Adipocyte (in vitro differentiated cells): ENCODE data around the gene RGS3.

Source experiments
- DNase-seq: peaks from one replicate; pipeline ENCODE4 v3.0.0-alpha.2; 2015; ENCODE audit warnings: low read depth
- H3K27me3 ChIP-seq: replicated peaks from 2 replicates; pipeline ENCODE4 v1.7.0; 2013; ENCODE audit warnings: mild to moderate bottlenecking, low read length, moderate library complexity; ENCODE audit not compliant: control insufficient read depth, insufficient read depth
- H3K36me3 ChIP-seq: 2 replicates; pipeline ENCODE4 v1.7.0; 2013; ENCODE audit warnings: low read length, mild to moderate bottlenecking, moderate library complexity; ENCODE audit not compliant: control insufficient read depth, insufficient read depth, severe bottlenecking
- H3K4me1 ChIP-seq: 2 replicates; pipeline ENCODE4 v1.7.0; 2013; ENCODE audit warnings: mild to moderate bottlenecking, low read length, moderate library complexity; ENCODE audit not compliant: control insufficient read depth, insufficient read depth
- H3K4me3 ChIP-seq: 2 replicates; pipeline ENCODE4 v1.7.0; 2013; ENCODE audit warnings: mild to moderate bottlenecking, low read length, moderate library complexity
- H3K9ac ChIP-seq: 2 replicates; pipeline ENCODE4 v1.7.0; 2013; ENCODE audit warnings: mild to moderate bottlenecking, low read length, moderate library complexity
- H3K9me3 ChIP-seq: 2 replicates; pipeline ENCODE4 v1.7.0; 2013; ENCODE audit warnings: mild to moderate bottlenecking, low read length, moderate library complexity; ENCODE audit not compliant: control insufficient read depth

Gene RGS3

GRCh38 chr9:113503613-113504211, 40.2 kb downstream of the RGS3 start:
- no peak for DNase-seq
- Histone ChIP-seq H3K4me1 (peaks cover 14% of the 10 kb centered on the region), H3K27me3 (peaks cover 12% of the 10 kb centered on the region)

DNA sequence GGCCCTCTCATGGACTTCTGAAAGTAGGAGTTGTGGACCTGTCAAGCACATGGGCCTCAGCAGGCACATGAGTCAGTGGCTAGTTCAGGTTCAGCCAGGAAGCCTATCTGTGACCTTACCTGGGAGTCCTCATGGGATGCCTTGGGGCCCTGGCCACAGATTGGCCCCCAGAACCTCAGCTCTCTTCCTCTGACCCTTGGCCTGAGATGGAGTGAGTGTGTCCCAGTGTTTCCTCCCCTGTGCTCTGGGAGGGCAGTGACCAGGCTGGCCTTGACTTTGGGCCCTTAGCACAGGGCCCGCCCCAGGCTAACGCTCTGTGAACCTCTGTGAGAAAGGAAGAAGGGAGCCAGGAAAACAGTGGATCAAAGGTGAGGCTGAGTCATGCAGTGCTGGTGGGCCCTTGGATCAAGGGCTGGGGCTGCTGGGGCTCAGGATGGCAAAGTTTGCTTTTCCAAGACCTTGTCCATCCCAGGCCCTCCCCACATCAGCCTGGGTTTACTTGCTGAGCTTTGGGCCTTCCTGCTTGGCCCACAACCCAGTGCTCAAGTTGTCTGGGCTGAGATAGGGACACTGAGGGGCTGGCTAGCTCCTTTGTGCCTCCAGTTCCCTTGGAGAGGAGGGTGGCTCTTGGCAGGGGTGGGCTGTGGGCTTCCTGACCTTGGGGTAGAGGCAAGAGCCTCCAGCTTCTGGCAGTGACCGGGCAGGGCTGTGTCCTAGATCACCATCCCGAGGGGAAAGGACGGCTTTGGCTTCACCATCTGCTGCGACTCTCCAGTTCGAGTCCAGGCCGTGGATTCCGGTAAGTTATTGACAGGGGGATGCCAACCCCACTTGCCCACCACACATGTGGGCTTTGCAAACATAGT, 41.4 kb downstream of the RGS3 start:
- H3K36me3 ChIP-seq, result no peaks in the 10 kb centered on the region
- DNase-seq, result no peak
- H3K9me3 ChIP-seq, result no peaks in the 10 kb centered on the region
- no peak overlapping the region for H3K4me3 ChIP-seq
- H3K4me1 ChIP-seq, result peaks cover 14% of the 10 kb centered on the region
- H3K9ac ChIP-seq, result no peak overlapping the region
- peaks cover 12% of the 10 kb centered on the region for H3K27me3 ChIP-seq

More at GRCh38 chr9:113503613-113504211, 40.2 kb downstream of the RGS3 start:
- no peaks in the 10 kb centered on the region for H3K9me3 ChIP-seq
- H3K4me3 ChIP-seq, result no peak overlapping the region
- H3K36me3 ChIP-seq, result no peaks in the 10 kb centered on the region
- no peak overlapping the region for H3K9ac ChIP-seq

DNA sequence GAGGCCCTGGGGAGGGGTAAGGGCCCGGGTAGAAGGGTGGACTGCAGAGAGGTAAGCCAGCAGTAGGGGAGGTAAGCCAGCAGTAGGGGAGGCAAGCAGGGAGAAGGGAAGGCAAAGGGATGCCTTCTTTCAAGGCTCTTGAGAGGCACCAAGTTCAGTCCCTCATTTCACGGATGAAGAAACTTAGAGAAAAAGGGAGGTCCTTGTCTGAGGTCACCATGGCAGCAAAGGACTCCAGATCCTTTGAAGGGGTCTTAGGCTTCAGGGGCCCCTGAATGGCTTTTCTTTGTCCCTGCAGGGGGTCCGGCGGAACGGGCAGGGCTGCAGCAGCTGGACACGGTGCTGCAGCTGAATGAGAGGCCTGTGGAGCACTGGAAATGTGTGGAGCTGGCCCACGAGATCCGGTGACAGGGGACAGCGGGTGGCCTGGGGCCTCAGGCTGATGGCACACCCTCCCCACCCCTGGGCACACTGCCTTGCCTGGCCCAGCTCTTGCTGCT, 42.6 kb downstream of the RGS3 start:
- Histone ChIP-seq H3K27me3 (peaks cover 12% of the 10 kb centered on the region), H3K4me3 (no peak overlapping the region), H3K36me3 (no peaks in the 10 kb centered on the region), H3K9me3 (no peaks in the 10 kb centered on the region), H3K9ac (no peak overlapping the region), H3K4me1 (peaks cover 14% of the 10 kb centered on the region)
- DNase-seq, result no peak

GRCh38 chr9:113507256-113507655, 43.7 kb downstream of the RGS3 start:
- Histone ChIP-seq H3K9me3 (no peaks in the 10 kb centered on the region), H3K36me3 (no peaks in the 10 kb centered on the region), H3K4me3 (no peak overlapping the region), H3K4me1 (peaks cover 14% of the 10 kb centered on the region), H3K9ac (no peak overlapping the region), H3K27me3 (peaks cover 6% of the 10 kb centered on the region)
- DNase-seq, result no peak

GRCh38 chr9:113508111-113508749, 44.7 kb downstream of the RGS3 start:
- Histone ChIP-seq H3K4me1 (peaks cover 14% of the 10 kb centered on the region), H3K27me3 (no peaks in the 10 kb centered on the region), H3K36me3 (no peaks in the 10 kb centered on the region), H3K9ac (no peak overlapping the region), H3K9me3 (no peaks in the 10 kb centered on the region), H3K4me3 (no peak overlapping the region)
- DNase-seq, result peak; percentile 13

DNA sequence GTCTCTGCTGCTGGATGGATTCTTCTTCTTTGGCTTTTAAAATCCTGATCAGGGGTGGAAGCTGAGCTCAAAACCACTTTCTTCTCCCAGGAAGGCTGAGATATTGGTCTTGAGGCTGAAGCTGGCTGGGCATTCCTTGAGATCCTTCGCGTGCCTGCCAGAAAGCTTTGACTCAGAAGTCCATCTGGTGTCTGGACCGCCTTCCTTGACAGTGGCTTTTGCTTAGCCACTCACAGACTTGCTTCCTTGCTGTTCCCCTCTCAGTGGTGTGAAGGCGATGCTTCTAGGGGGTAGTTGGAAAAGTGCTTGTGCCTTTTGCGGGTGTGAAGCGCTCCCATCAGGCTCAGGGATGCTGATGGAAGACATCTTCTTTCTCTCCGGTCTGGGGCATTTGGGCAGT, 45.9 kb downstream of the RGS3 start:
- Histone ChIP-seq H3K4me1 (peaks cover 14% of the 10 kb centered on the region), H3K36me3 (no peaks in the 10 kb centered on the region), H3K4me3 (no peak overlapping the region), H3K27me3 (no peaks in the 10 kb centered on the region), H3K9ac (no peak overlapping the region), H3K9me3 (no peaks in the 10 kb centered on the region)
- DNase-seq, result peak; percentile 25

- Histone ChIP-seq H3K4me3 (no peak overlapping the region), H3K36me3 (no peaks in the 10 kb centered on the region), H3K27me3 (no peaks in the 10 kb centered on the region), H3K4me1 (peaks cover 10% of the 10 kb centered on the region), H3K9ac (no peak overlapping the region), H3K9me3 (no peaks in the 10 kb centered on the region)
- no peak for DNase-seq
Measured at GRCh38 chr9:113511047-113511521, 47.6 kb downstream of the RGS3 start.

DNA sequence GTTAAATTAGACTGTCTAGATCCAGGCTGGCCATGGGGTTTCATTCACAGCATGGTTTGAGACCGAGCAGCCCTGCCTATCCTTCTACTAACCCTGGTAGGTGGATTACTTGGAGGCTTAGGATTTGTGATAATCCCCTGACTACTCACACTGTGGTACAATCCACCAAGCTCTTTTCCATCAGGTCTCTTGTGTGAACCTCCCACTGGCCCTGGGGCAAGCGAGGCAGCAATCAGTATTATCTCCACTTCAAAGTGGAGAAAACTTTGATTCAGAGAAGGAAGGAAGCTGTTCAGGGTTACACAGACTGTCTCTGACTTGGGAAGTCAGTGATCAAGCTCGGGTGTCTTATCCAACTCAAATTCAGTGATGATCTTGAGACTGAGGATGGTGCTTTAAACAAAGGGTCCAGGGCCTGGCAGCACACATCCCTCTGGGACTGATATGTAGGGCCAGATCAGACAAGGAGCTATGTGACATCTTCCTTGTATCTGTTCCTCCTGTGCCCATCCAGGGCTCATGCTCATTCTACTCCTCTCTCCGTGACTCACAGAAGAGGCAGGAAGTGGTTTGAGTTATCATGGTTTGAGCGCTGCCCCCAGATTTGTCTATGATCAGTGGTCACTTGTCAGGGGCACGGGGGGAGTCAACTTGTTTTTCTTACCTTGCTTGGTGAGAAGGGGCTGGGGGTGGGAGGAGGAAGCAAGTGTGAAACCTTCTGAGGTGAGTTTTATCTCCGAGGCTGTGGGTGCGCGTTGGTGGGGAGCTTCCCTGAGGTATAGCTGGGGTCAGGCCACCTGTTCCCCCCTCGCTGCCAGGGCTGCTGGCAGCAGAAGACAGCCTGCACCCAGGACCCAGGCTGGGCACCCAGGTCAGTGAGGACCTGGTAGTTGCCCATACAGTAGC, 48.6 kb downstream of the RGS3 start:
- H3K36me3 ChIP-seq, result no peaks in the 10 kb centered on the region
- peak; percentile 14 for DNase-seq
- no peaks in the 10 kb centered on the region for H3K9me3 ChIP-seq
- H3K4me1 ChIP-seq, result peaks cover 8% of the 10 kb centered on the region
- no peak overlapping the region for H3K9ac ChIP-seq
- H3K27me3 ChIP-seq, result no peaks in the 10 kb centered on the region
- H3K4me3 ChIP-seq, result no peak overlapping the region

GRCh38 chr9:113513111-113513510, 49.6 kb downstream of the RGS3 start:
- no peaks in the 10 kb centered on the region for H3K36me3 ChIP-seq
- no peak overlapping the region for H3K9ac ChIP-seq
- no peaks in the 10 kb centered on the region for H3K27me3 ChIP-seq
- H3K4me3 ChIP-seq, result no peak overlapping the region
- peaks cover 8% of the 10 kb centered on the region for H3K4me1 ChIP-seq
- DNase-seq, result no peak
- no peaks in the 10 kb centered on the region for H3K9me3 ChIP-seq

DNA sequence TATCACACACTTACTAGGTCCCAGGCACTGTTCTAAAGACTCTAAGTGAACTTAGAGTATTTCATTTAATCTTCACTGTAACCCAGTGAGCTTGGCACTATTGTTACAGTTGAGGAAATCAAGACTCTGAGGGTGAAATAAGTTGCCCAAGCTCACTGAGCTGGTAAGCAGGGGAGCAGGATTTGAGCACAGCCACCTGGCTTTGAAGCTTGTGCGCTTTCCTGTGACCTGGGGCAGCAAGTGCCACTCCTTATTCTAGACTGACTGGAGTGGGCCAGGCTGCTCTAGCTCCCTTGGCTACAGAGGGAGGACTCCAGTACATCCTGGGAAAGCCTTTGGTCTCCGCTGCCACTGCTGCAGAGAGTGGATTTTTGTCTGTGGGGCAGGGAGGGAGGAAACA, 50.0 kb downstream of the RGS3 start:
- no peak overlapping the region for H3K4me3 ChIP-seq
- DNase-seq, result no peak

More for the DNA sequence above, 50.0 kb downstream of the RGS3 start:
- H3K36me3 ChIP-seq, result no peaks in the 10 kb centered on the region
- no peaks in the 10 kb centered on the region for H3K27me3 ChIP-seq
- peaks cover 8% of the 10 kb centered on the region for H3K4me1 ChIP-seq
- H3K9ac ChIP-seq, result no peak overlapping the region
- no peaks in the 10 kb centered on the region for H3K9me3 ChIP-seq
